ENCODE results near the gene PPM1H. TPM values are rescaled to one million over a fixed set of nuclear protein-coding genes. Genes with fewer than 3 reads are reported as not detected.

The PPM1H gene
- total RNA-seq, 4 donors from 2014 or later: 1.1 to 2.4 (median 1.7) TPM

DNA sequence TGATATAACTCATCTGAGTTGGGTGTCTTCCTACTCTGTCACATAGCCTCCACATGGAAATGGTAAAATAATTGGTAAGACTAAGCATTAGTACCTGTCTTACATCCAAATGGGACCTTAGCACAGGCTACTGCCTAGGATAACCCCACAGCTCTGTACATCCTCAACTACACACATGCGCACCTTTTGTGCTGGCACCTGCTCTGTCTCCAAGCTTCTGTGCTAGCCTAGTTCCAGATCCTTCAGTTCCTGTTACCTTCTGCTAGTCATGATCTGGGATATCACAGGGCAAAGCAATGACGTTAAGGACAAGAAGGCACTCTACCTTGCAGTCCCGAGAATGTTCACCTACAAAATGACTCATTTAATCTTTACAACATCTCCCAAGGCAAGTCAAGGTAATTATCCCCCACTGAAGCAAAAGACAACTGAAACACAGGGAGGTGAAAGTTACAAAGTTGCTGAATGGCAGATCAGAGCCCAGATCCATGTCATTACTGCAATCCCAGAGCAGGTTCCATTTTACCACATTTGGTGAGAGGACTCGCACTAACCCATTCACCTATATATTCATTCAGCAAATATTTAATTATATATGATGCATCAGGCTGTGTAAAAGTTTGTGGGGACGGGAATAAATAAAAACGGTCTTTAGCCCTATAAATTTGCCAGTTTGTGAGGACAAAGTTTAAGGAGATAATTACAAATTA, 61.7 kb downstream of the PPM1H start:
- TF ChIP-seq, protein P1, sequence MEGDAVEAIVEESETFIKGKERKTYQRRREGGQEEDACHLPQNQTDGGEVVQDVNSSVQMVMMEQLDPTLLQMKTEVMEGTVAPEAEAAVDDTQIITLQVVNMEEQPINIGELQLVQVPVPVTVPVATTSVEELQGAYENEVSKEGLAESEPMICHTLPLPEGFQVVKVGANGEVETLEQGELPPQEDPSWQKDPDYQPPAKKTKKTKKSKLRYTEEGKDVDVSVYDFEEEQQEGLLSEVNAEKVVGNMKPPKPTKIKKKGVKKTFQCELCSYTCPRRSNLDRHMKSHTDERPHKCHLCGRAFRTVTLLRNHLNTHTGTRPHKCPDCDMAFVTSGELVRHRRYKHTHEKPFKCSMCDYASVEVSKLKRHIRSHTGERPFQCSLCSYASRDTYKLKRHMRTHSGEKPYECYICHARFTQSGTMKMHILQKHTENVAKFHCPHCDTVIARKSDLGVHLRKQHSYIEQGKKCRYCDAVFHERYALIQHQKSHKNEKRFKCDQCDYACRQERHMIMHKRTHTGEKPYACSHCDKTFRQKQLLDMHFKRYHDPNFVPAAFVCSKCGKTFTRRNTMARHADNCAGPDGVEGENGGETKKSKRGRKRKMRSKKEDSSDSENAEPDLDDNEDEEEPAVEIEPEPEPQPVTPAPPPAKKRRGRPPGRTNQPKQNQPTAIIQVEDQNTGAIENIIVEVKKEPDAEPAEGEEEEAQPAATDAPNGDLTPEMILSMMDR (IDR thresholded peaks at IDR 0.05): no peak
- no peak for TF ChIP-seq POLR2A (IDR thresholded peaks at IDR 0.05)
- DNase-seq (ENCODE audit: low spot score in 2 of 2): no peak
- no peak overlapping the region for H3K4me3 ChIP-seq (ENCODE audit: low read depth, poor library complexity, severe bottlenecking)
- WGBS, 2 donors: 60 to 66% methylated on average over 6 of the region's 6 CpGs
- intact Hi-C loops (cut with DNase I; ENCODE audit: low total_unique reads): no loop called here

DNA sequence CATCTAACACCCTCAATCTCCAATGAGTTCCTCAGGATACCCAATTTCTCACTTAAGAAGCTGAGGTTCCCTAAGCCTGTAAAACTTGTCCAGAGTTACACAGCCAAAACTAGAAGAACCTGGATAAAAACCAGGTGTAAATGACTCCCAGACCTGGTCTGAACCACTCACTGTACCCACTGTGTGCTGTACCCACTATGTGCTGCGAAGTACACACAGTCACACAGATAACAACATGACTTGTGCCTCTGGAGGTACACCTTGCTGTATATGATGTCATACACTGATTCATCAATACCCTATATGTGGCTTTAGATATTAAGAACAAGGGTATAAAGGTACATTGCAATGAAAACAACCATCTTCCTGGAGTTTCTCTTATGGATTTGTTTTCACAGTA, 66.1 kb downstream of the PPM1H start:
- no peak overlapping the region for H3K4me3 ChIP-seq (ENCODE audit: low read depth, poor library complexity, severe bottlenecking)
- intact Hi-C loops (cut with DNase I; ENCODE audit: low total_unique reads): no loop called here
- WGBS, 2 donors: 77 to 80% methylated on average over 1 of the region's 1 CpG
- no peak for DNase-seq (ENCODE audit: low spot score in 2 of 2)
- TF ChIP-seq, protein P1 (IDR thresholded peaks at IDR 0.05): no peak
- no peak for TF ChIP-seq POLR2A (IDR thresholded peaks at IDR 0.05)

DNA sequence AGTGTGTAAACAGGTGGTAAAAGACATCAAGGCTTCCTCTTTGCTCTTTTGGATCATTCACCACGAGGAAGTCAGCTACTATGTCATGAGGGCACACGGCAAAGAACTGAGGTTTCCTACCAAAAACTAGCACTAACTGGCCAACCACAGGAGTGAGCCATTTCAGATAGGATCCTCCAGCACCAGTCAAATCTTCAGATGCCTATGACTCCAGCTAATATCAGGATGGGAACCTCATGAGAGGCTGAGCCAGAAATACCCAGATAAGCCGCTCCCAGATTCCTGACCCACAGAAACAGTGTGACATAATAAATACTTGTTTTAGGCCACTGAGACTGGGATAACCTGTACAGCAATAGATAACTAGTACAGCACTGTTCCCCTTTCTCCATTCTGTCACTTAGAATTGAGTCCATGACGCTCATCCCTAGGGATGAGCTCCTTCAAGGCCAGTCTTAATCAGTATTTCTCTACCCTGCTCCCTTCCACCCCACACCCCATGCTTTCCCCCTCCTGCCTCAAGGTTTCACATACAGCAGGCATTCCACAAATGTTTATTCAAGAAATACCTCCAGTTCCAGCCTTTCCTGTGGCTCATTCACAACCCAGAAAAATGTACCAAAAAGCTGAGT, 68.4 kb downstream of the PPM1H start:
- no peak for TF ChIP-seq POLR2A (IDR thresholded peaks at IDR 0.05)
- TF ChIP-seq, protein P1 (IDR thresholded peaks at IDR 0.05): no peak
- DNase-seq (ENCODE audit: low spot score in 2 of 2): no peak
- WGBS, 2 donors: 71 to 72% methylated on average over 4 of the region's 4 CpGs
- H3K4me3 ChIP-seq (ENCODE audit: low read depth, poor library complexity, severe bottlenecking): no peak overlapping the region
- intact Hi-C loops (cut with DNase I; ENCODE audit: low total_unique reads): no loop called here

DNA sequence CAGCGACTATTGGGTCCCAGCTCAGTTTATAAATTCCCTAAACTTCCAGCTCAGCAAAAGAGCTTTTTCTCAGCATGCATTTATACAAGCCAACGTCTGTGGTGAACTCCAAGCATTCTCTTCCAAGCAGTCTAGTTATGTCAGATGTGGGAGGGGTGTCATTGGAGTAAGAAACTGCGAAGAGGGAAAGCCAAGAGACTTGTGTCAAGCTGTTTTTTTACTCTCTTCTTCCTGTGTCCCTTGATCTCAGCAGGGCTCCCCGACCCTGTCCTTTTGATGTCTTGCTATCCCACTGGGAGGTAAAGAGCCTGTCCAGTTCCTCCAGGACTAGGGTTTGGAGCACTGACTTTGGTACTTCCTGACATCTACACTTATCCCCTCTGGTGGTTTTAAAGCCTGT, 69.0 kb downstream of the PPM1H start:
- no peak overlapping the region for H3K4me3 ChIP-seq (ENCODE audit: low read depth, poor library complexity, severe bottlenecking)
- DNase-seq (ENCODE audit: low spot score in 2 of 2): no peak
- TF ChIP-seq, protein P1 (IDR thresholded peaks at IDR 0.05): no peak
- TF ChIP-seq POLR2A (IDR thresholded peaks at IDR 0.05): no peak
- intact Hi-C loops (cut with DNase I; ENCODE audit: low total_unique reads): no loop called here
- WGBS, 2 donors: 44 to 55% methylated on average over 4 of the region's 4 CpGs

DNA sequence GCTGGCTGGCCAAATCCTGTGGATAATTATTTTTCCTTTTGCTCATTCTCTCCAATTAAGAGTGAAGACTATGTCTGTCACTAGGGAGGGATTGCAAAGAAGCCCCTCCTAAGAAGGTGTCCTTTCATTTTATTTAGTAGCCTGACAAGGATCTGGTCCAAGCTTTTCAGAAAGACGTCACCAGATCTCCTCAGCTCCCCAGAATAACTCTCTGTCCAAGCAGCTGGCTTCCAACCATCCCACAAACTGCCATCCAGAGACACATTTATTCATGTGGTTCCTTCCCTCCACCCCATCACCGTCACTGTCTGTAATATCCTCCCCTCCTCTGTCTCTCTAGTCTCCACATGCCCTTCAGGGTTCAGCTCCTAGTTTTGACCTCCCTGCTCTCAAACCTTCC, 69.9 kb downstream of the PPM1H start:
- no peak for DNase-seq (ENCODE audit: low spot score in 2 of 2)
- no peak overlapping the region for H3K4me3 ChIP-seq (ENCODE audit: low read depth, poor library complexity, severe bottlenecking)
- 58 to 60% methylated on average over 2 of the region's 2 CpGs for whole genome bisulfite sequencing, 2 donors
- intact Hi-C loops (cut with DNase I; ENCODE audit: low total_unique reads): no loop called here
- TF ChIP-seq, protein P1 (IDR thresholded peaks at IDR 0.05): no peak
- TF ChIP-seq POLR2A (IDR thresholded peaks at IDR 0.05): no peak

All from lower leg skin (tissue), 4 donors.